PFSK-1 (cell line): ENCODE data around the gene AGBL3.

Source experiments
- FOXP2 ChIP-seq: optimal IDR thresholded peaks from 2 replicates; pipeline ENCODE3; 2011; ENCODE audit warnings: borderline replicate concordance, control low read depth, inconsistent platforms; ENCODE audit not compliant: insufficient read depth; ENCODE audit errors: extremely low read length, extremely low read depth
- POLR2AphosphoS5 ChIP-seq: IDR thresholded peaks from 2 replicates; pipeline ENCODE4 v1.6.1; 2012; ENCODE audit warnings: low read depth, mild to moderate bottlenecking, control low read depth, low read length, moderate library complexity
- REST ChIP-seq, 2 experiments: IDR thresholded peaks; 2 replicates each; pipeline versions ENCODE4 v1.6.1 to v1.8.0; 2011 to 2012; ENCODE audit warnings: low read depth in 2 of 2, low read length in 2 of 2, control low read depth in 1 of 2, inconsistent platforms in 1 of 2, mild to moderate bottlenecking in 1 of 2, moderate library complexity in 1 of 2; ENCODE audit not compliant: insufficient read depth in 1 of 2
- SIN3A ChIP-seq: IDR thresholded peaks from 2 replicates; pipeline ENCODE4 v1.6.1; 2012; ENCODE audit warnings: mild to moderate bottlenecking, low read length, moderate library complexity, borderline replicate concordance; ENCODE audit not compliant: insufficient read depth
- TAF1 ChIP-seq: IDR thresholded peaks from 2 replicates; pipeline ENCODE4 v1.6.1; 2012; ENCODE audit warnings: low read length, control low read depth, borderline replicate concordance; ENCODE audit not compliant: insufficient read depth

The AGBL3 gene

GRCh38 chr7:135159359-135160085, 173.2 kb downstream of the AGBL3 start:
- no peak for TF ChIP-seq TAF1
- no peak for TF ChIP-seq REST (IDR thresholded peaks at IDR 0.05; ENCODE audit: insufficient read depth in 1 of 2, low read depth in 2 of 2, low read length in 2 of 2)
- TF ChIP-seq FOXP2: no peak
- no peak for TF ChIP-seq SIN3A
- no peak for TF ChIP-seq POLR2AphosphoS5

GRCh38 chr7:135160098-135160857, 174.0 kb downstream of the AGBL3 start:
- TF ChIP-seq POLR2AphosphoS5: no peak
- no peak for TF ChIP-seq FOXP2
- TF ChIP-seq TAF1: no peak
- TF ChIP-seq SIN3A: no peak
- TF ChIP-seq REST (IDR thresholded peaks at IDR 0.05; ENCODE audit: insufficient read depth in 1 of 2, low read depth in 2 of 2, low read length in 2 of 2): no peak

- TF ChIP-seq TAF1: no peak
- TF ChIP-seq REST (IDR thresholded peaks at IDR 0.05; ENCODE audit: insufficient read depth in 1 of 2, low read depth in 2 of 2, low read length in 2 of 2): peak; percentile 65 to 78; a peak in 3 of 4 replicates
Observed at GRCh38 chr7:135160858-135161653, 174.7 kb downstream of the AGBL3 start.

- no peak for TF ChIP-seq SIN3A
- no peak for TF ChIP-seq POLR2AphosphoS5
- TF ChIP-seq REST (IDR thresholded peaks at IDR 0.05; ENCODE audit: insufficient read depth in 1 of 2, low read depth in 2 of 2, low read length in 2 of 2): no peak
- TF ChIP-seq TAF1: no peak
- no peak for TF ChIP-seq FOXP2
Observed at GRCh38 chr7:135161669-135162068, 175.4 kb downstream of the AGBL3 start.
